Stimulated activated effector memory CD8-positive, alpha-beta T cell treated with anti-CD3 and anti-CD28 coated beads, Interleukin-12 subunit alpha, Interleukin-12 subunit beta, amount 100 ng/mL, for 72 hours (primary cell): Measurements from ENCODE around the gene MOV10L1.
"Not testable (repeated sequence)": the region's sequence is repeated elsewhere in the genome, so short reads cannot be mapped to it uniquely, and the experiment has no call there.

Experiments
- ATAC-seq: fragments of 150-1000 bp; cut with Tn5 transposase; 2 replicates; pipeline ENCODE4 v1.10.0; 2021
- DNase-seq, 2 donors: peaks; one replicate each; pipeline ENCODE4 v3.0.0; 2021 to 2022; ENCODE audit warnings: low spot score in 2 of 2
- H3K27ac Mint-ChIP-seq: one replicate; pipeline ENCODE4 v1.8.0; 2022; ENCODE audit warnings: mild to moderate bottlenecking, mixed read lengths
- H3K36me3 Mint-ChIP-seq: one replicate; pipeline ENCODE4 v1.8.0; 2022; ENCODE audit warnings: mild to moderate bottlenecking, mixed read lengths
- H3K4me1 Mint-ChIP-seq: one replicate; pipeline ENCODE4 v1.8.0; 2022; ENCODE audit warnings: mixed read lengths
- H3K4me3 Mint-ChIP-seq: one replicate; pipeline ENCODE4 v1.8.0; 2022; ENCODE audit warnings: mild to moderate bottlenecking, mixed read lengths
- H3K9me3 Mint-ChIP-seq: one replicate; pipeline ENCODE4 v1.8.0; 2022; ENCODE audit warnings: mixed read lengths

MOV10L1 gene

GRCh38 chr22:50145721-50146438 lies 56.1 kb downstream of the MOV10L1 start:
- Mint-ChIP-seq H3K9me3 (no peaks in the 10 kb centered on the region), H3K4me1 (peaks cover 8% of the 10 kb centered on the region), H3K4me3 (no peak overlapping the region), H3K27ac (no peak overlapping the region), H3K36me3 (no peaks in the 10 kb centered on the region)
- ATAC-seq, result no peak
- no peak for DNase-seq

- Mint-ChIP-seq H3K27ac (no peak overlapping the region), H3K4me3 (no peak overlapping the region), H3K36me3 (no peaks in the 10 kb centered on the region), H3K9me3 (no peaks in the 10 kb centered on the region), H3K4me1 (peaks cover 8% of the 10 kb centered on the region)
- DNase-seq (no peak), ATAC-seq (no peak)
These were observed 56.8 kb downstream of the MOV10L1 start for GRCh38 chr22:50146439-50147238.

GRCh38 chr22:50147258-50148165 lies 57.7 kb downstream of the MOV10L1 start:
- H3K36me3 Mint-ChIP-seq, ATAC-seq, H3K4me1 Mint-ChIP-seq, H3K9me3 Mint-ChIP-seq, DNase-seq, H3K4me3 Mint-ChIP-seq, H3K27ac Mint-ChIP-seq: not testable (repeated sequence)

- no peak for DNase-seq
- Mint-ChIP-seq H3K36me3 (no peaks in the 10 kb centered on the region), H3K9me3 (no peaks in the 10 kb centered on the region), H3K4me3 (no peak overlapping the region), H3K27ac (no peak overlapping the region), H3K4me1 (peaks cover 8% of the 10 kb centered on the region)
- ATAC-seq, result no peak
These were observed 58.3 kb downstream of the MOV10L1 start for GRCh38 chr22:50148166-50148500.

GRCh38 chr22:50148991-50149721 lies 59.4 kb downstream of the MOV10L1 start:
- peak; percentile 91 for ATAC-seq
- DNase-seq, result peak; percentile 58 to 81
- Mint-ChIP-seq H3K27ac (no peak overlapping the region), H3K4me1 (peaks cover 8% of the 10 kb centered on the region), H3K4me3 (no peak overlapping the region), H3K9me3 (no peaks in the 10 kb centered on the region), H3K36me3 (no peaks in the 10 kb centered on the region)

- H3K27ac Mint-ChIP-seq, result no peak overlapping the region
- peaks cover 8% of the 10 kb centered on the region for H3K4me1 Mint-ChIP-seq
- H3K9me3 Mint-ChIP-seq, result no peaks in the 10 kb centered on the region
- DNase-seq (no peak), ATAC-seq (no peak)
- no peak overlapping the region for H3K4me3 Mint-ChIP-seq
- H3K36me3 Mint-ChIP-seq, result no peaks in the 10 kb centered on the region
These were observed 60.6 kb downstream of the MOV10L1 start for GRCh38 chr22:50150161-50151129.

GRCh38 chr22:50151571-50152537 lies 62.0 kb downstream of the MOV10L1 start:
- Mint-ChIP-seq H3K4me3 (no peak overlapping the region), H3K4me1 (peaks cover 8% of the 10 kb centered on the region), H3K27ac (no peak overlapping the region), H3K36me3 (no peaks in the 10 kb centered on the region), H3K9me3 (no peaks in the 10 kb centered on the region)
- DNase-seq, result no peak
- ATAC-seq, result no peak

GRCh38 chr22:50153056-50153755 lies 63.4 kb downstream of the MOV10L1 start:
- H3K4me3 Mint-ChIP-seq, result no peak overlapping the region
- H3K4me1 Mint-ChIP-seq, result peaks cover 8% of the 10 kb centered on the region
- ATAC-seq (no peak), DNase-seq (no peak)
- no peaks in the 10 kb centered on the region for H3K36me3 Mint-ChIP-seq
- H3K9me3 Mint-ChIP-seq, result no peaks in the 10 kb centered on the region
- no peak overlapping the region for H3K27ac Mint-ChIP-seq

- no peak overlapping the region for H3K4me3 Mint-ChIP-seq
- DNase-seq (no peak), ATAC-seq (no peak)
- no peak overlapping the region for H3K27ac Mint-ChIP-seq
- H3K9me3 Mint-ChIP-seq, result no peaks in the 10 kb centered on the region
- H3K36me3 Mint-ChIP-seq, result no peaks in the 10 kb centered on the region
- peaks cover 8% of the 10 kb centered on the region for H3K4me1 Mint-ChIP-seq
These were observed 63.9 kb downstream of the MOV10L1 start for GRCh38 chr22:50153756-50154140.

GRCh38 chr22:50157709-50158375 lies 68.0 kb downstream of the MOV10L1 start:
- Mint-ChIP-seq H3K27ac (no peak overlapping the region), H3K4me3 (no peak overlapping the region), H3K4me1 (no peaks in the 10 kb centered on the region), H3K9me3 (no peaks in the 10 kb centered on the region), H3K36me3 (no peaks in the 10 kb centered on the region)
- DNase-seq (no peak), ATAC-seq (no peak)

- DNase-seq, result no peak
- no peaks in the 10 kb centered on the region for H3K36me3 Mint-ChIP-seq
- H3K27ac Mint-ChIP-seq, result no peak overlapping the region
- no peak for ATAC-seq
- H3K4me3 Mint-ChIP-seq, result no peak overlapping the region
- H3K4me1 Mint-ChIP-seq, result no peaks in the 10 kb centered on the region
- no peaks in the 10 kb centered on the region for H3K9me3 Mint-ChIP-seq
These were observed 71.1 kb downstream of the MOV10L1 start for GRCh38 chr22:50160947-50161346.
